Parathyroid adenoma (tissue), 2 donors: Measurements from ENCODE around the gene TMEM97.
"Not testable (repeated sequence)": the region's sequence is repeated elsewhere in the genome, so short reads cannot be mapped to it uniquely, and the experiment has no call there.

Experiments used
- H2AFZ ChIP-seq: fragments of 300-600 bp; sonication (generic); one replicate; pipeline ENCODE4 v1.7.0; 2017; ENCODE audit warnings: antibody characterized with exemption, mild to moderate bottlenecking
- H3K27ac ChIP-seq: fragments of 300-600 bp; sonication (generic); one replicate; pipeline ENCODE4 v1.7.0; 2017
- H3K27me3 ChIP-seq: fragments of 300-600 bp; sonication (generic); one replicate; pipeline ENCODE4 v1.7.0; 2017; ENCODE audit warnings: low read length; ENCODE audit not compliant: control insufficient read depth, insufficient read depth
- H3K36me3 ChIP-seq: fragments of 300-600 bp; sonication (generic); one replicate; pipeline ENCODE4 v1.7.0; 2017; ENCODE audit warnings: low read length; ENCODE audit not compliant: control insufficient read depth, insufficient read depth
- H3K4me1 ChIP-seq: fragments of 300-600 bp; sonication (generic); one replicate; pipeline ENCODE4 v1.7.0; 2017; ENCODE audit warnings: control low read depth
- H3K4me2 ChIP-seq: fragments of 300-600 bp; sonication (generic); one replicate; pipeline ENCODE4 v1.7.0; 2017; ENCODE audit warnings: low read length
- H3K4me3 ChIP-seq: fragments of 300-600 bp; sonication (generic); one replicate; pipeline ENCODE4 v1.7.0; 2017; ENCODE audit warnings: low read depth, low read length
- H3K79me2 ChIP-seq: fragments of 300-600 bp; sonication (generic); one replicate; pipeline ENCODE4 v1.7.0; 2017; ENCODE audit warnings: control low read depth
- H3K9ac ChIP-seq: fragments of 300-600 bp; sonication (generic); one replicate; pipeline ENCODE4 v1.7.0; 2017; ENCODE audit warnings: mild to moderate bottlenecking
- H3K9me3 ChIP-seq: fragments of 300-600 bp; sonication (generic); one replicate; pipeline ENCODE4 v1.7.0; 2017; ENCODE audit warnings: low read length; ENCODE audit not compliant: control insufficient read depth
- TF ChIP-seq, protein P1 (sequence below): fragments of 300-600 bp; sonication (generic); IDR thresholded peaks from one replicate; pipeline ENCODE4 v1.7.0; 2017; ENCODE audit warnings: antibody characterized with exemption, mild to moderate bottlenecking
- donor health status: primary hyperparathyroidism.

The TMEM97 gene

DNA sequence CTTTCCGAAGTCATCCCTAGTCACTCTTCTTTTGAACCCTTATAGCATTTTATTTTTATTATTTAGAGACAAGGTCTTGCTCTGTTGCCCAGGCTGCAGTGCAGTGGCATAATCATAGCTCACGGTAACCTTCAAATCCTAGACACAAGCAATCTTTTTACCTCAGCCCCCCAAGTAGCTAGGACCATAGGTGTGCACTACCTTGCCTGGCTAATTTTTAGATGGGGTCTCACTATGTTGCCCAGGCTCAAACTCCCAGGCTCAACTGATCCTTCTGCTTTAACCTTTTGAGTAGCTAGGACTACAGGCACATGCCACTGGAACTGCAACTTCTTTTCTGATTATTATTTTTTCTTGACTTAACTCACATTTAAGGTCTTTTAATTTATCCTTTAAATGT is 33.0 kb upstream of the TMEM97 start:
- Histone ChIP-seq H3K36me3 (no peaks in the 10 kb centered on the region), H3K4me2 (no peak overlapping the region), H3K9me3 (no peaks in the 10 kb centered on the region), H3K79me2 (no peaks in the 10 kb centered on the region), H3K9ac (no peak overlapping the region), H2AFZ (no peak overlapping the region), H3K27ac (no peak overlapping the region), H3K4me3 (no peak overlapping the region), H3K27me3 (no peaks in the 10 kb centered on the region), H3K4me1 (peaks cover 3% of the 10 kb centered on the region)
- TF ChIP-seq, protein P1, sequence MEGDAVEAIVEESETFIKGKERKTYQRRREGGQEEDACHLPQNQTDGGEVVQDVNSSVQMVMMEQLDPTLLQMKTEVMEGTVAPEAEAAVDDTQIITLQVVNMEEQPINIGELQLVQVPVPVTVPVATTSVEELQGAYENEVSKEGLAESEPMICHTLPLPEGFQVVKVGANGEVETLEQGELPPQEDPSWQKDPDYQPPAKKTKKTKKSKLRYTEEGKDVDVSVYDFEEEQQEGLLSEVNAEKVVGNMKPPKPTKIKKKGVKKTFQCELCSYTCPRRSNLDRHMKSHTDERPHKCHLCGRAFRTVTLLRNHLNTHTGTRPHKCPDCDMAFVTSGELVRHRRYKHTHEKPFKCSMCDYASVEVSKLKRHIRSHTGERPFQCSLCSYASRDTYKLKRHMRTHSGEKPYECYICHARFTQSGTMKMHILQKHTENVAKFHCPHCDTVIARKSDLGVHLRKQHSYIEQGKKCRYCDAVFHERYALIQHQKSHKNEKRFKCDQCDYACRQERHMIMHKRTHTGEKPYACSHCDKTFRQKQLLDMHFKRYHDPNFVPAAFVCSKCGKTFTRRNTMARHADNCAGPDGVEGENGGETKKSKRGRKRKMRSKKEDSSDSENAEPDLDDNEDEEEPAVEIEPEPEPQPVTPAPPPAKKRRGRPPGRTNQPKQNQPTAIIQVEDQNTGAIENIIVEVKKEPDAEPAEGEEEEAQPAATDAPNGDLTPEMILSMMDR, result no peak

- Histone ChIP-seq H3K27ac (no peak overlapping the region), H3K36me3 (no peaks in the 10 kb centered on the region), H3K4me1 (no peaks in the 10 kb centered on the region), H3K4me2 (no peak overlapping the region), H2AFZ (no peak overlapping the region), H3K27me3 (no peaks in the 10 kb centered on the region), H3K9me3 (no peaks in the 10 kb centered on the region), H3K79me2 (no peaks in the 10 kb centered on the region), H3K4me3 (no peak overlapping the region), H3K9ac (no peak overlapping the region)
- TF ChIP-seq, protein P1, result no peak
Observed at GRCh38 chr17:28290703-28291102, 28.3 kb upstream of the TMEM97 start.

- H3K27ac ChIP-seq, result no peak overlapping the region
- H2AFZ ChIP-seq, result no peak overlapping the region
Observed at GRCh38 chr17:28291780-28292330, 27.1 kb upstream of the TMEM97 start.

DNA sequence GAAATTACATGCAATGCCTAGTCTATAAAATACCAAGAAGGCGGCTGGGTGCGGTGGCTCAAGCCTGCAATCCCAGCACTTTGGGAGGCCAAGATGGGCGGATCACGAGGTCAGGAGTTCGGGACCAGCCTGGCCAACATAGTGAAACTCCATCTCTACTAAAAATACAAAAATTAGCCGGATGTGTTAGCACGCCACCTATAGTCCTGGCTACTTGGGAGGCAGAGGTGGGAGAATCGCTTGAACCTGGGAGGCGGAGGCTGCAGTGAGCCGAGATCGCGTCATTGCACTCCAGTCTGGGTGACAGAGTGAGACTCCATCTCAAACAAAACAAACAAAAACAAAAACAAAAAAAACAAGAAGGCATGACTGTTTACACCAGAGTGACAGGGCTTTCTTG is 26.1 kb upstream of the TMEM97 start:
- H3K4me2 ChIP-seq, H3K27me3 ChIP-seq, H3K9me3 ChIP-seq, H3K27ac ChIP-seq, H3K79me2 ChIP-seq, H2AFZ ChIP-seq, H3K4me1 ChIP-seq, H3K9ac ChIP-seq, H3K4me3 ChIP-seq, H3K36me3 ChIP-seq: not testable (repeated sequence)

More at GRCh38 chr17:28291780-28292330, 27.1 kb upstream of the TMEM97 start:
- no peaks in the 10 kb centered on the region for H3K36me3 ChIP-seq
- TF ChIP-seq, protein P1, result no peak
- no peak overlapping the region for H3K9ac ChIP-seq
- no peaks in the 10 kb centered on the region for H3K27me3 ChIP-seq
- H3K4me2 ChIP-seq, result no peak overlapping the region
- no peak overlapping the region for H3K4me3 ChIP-seq
- H3K4me1 ChIP-seq, result no peaks in the 10 kb centered on the region
- H3K79me2 ChIP-seq, result no peaks in the 10 kb centered on the region
- no peaks in the 10 kb centered on the region for H3K9me3 ChIP-seq

GRCh38 chr17:28293994-28294393 is 25.0 kb upstream of the TMEM97 start:
- TF ChIP-seq, protein P1, result no peak
- H3K27ac ChIP-seq, result no peak overlapping the region
- H3K36me3 ChIP-seq, result no peaks in the 10 kb centered on the region
- no peaks in the 10 kb centered on the region for H3K27me3 ChIP-seq
- H3K4me3 ChIP-seq, result no peak overlapping the region
- H3K4me1 ChIP-seq, result no peaks in the 10 kb centered on the region
- H2AFZ ChIP-seq, result no peak overlapping the region
- H3K4me2 ChIP-seq, result no peak overlapping the region
- no peaks in the 10 kb centered on the region for H3K79me2 ChIP-seq
- no peaks in the 10 kb centered on the region for H3K9me3 ChIP-seq
- no peak overlapping the region for H3K9ac ChIP-seq
